SIG-M5 (cell line): ENCODE results near the gene DISC1.
"Not testable (repeated sequence)": the region's sequence is repeated elsewhere in the genome, so short reads cannot be mapped to it uniquely, and the experiment has no call there.

Source experiments
- DNase-seq: peaks from one replicate; lab custom pipeline; 2025; lab: John Stamatoyannopoulos, UW

Gene DISC1

DNA sequence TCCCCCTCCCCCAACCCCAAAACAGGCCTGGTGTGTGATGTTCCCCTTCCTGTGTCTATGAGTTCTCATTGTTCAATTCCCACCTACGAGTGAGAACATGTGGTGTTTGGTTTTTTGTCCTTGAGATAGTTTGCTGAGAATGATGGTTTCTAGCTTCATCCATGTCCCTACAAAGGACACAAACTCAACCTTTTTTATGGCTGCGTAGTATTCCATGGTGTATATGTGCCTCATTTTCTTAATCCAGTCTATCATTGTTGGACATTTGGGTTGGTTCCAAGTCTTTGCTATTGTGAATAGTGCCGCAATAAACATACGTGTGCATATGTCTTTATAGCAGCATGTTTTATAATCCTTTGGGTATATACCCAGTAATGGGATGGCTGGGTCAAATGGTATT lies 102.4 kb downstream of the DISC1 start:
- not testable (repeated sequence) for DNase-seq

- DNase-seq: no peak
Observed at GRCh38 chr1:231729544-231729943, 103.0 kb downstream of the DISC1 start.

GRCh38 chr1:231731268-231731667 lies 104.7 kb downstream of the DISC1 start:
- DNase-seq: no peak

- no peak for DNase-seq
Observed at GRCh38 chr1:231733063-231733462, 106.5 kb downstream of the DISC1 start.

- no peak for DNase-seq
Observed at GRCh38 chr1:231733672-231734071, 107.1 kb downstream of the DISC1 start.

DNA sequence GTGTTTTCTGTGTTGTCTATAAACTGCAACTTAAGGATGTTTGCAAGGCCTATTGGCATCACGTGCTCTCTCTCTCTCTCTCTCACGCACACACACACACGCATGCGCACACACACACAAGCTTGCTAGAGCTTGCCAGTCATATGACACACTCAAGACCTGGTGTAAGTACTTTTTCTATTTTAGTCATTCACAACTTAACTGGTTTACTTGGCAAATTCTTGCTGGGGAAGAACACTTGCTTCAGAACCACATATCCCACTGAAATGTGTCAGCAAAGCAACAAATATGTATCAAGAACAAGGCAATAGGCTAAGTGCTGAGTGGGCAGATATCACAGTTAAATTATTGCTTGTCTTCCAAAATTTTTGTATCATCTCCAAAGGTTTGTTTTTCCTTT lies 107.8 kb downstream of the DISC1 start:
- no peak for DNase-seq

DNA sequence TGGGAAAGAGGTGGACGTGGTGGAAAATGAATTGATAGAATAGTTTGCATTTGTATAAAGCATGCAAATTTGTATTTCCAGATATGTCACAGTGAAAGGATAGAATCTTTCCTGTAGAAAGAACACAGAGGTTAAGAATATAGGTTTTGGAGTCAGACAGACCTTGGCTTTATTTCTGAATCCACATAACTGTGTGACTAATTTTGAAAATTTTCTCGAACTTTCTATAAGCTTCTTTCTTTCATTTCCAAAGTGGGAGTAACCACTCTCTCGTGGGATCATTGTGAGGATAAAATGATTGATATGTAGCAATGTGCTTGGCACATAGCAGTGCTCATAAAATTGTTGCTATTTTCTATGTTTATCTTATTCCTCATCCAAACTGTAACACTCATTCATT lies 108.8 kb downstream of the DISC1 start:
- no peak for DNase-seq

- no peak for DNase-seq
Observed at GRCh38 chr1:231735941-231736340, 109.4 kb downstream of the DISC1 start.

DNA sequence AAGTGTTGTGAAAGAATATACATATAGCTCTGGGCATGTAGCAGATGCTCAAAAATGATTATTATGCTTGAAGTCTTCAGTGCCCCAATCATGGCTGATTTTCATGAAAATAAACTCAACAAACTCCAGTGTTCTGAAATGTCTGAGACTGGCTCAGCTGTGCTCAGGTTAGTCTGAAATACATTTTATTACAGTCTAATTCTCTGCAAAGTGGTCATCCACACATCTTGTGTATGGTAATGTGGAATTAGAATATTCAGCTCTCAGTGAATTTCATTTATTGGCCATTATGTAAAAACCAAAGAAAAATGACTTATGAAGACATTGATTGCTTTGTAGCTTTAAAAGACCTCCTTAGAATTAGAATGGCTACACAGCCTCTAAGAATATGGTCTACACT lies 109.9 kb downstream of the DISC1 start:
- no peak for DNase-seq

DNA sequence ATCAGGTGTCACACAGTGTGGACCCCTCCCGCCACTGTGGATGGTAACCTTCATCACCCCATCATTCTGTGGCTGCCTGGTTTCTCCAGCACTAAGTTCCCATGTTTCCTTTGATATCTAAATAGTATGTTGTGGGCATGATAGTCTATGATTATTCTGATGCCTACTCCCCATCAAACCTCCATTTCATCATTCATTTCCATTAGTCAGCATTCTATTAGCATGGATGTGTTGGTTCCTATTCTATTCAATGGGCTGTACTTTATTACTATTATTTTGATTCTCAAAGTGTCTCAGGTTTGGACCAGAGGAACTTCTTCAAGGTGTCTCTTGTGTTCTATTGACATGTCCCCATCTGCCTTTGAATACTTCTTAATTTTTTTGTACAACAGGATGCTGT lies 112.0 kb downstream of the DISC1 start:
- no peak for DNase-seq

DNA sequence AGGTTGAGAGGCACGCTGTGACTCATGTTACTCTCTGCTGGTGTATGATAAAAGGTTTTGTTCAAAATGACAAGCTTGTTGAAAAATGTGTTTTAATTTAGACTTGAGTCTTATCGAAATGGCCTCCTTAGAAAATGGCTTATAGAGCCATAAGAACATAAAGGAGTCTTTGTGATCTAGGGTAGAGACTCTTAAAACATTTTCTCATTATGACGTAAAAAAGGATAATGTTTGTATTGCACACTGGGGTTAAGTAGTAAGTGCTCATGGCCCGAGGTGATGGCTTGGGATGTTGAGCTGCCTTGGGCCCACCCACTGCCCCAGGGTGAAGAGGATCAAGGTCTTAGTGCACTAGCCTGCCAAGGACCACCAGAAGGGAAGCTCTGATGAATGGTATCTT lies 117.4 kb downstream of the DISC1 start:
- DNase-seq: no peak

GRCh38 chr1:231748760-231749415 lies 122.3 kb downstream of the DISC1 start:
- DNase-seq: no peak

- DNase-seq: no peak
Observed at GRCh38 chr1:231750296-231750695, 123.7 kb downstream of the DISC1 start.

- DNase-seq: peak; percentile 68
Observed at GRCh38 chr1:231750818-231751362, 124.3 kb downstream of the DISC1 start.

- DNase-seq: no peak
Observed at GRCh38 chr1:231751415-231751814, 124.8 kb downstream of the DISC1 start.

GRCh38 chr1:231753313-231753712 lies 126.7 kb downstream of the DISC1 start:
- no peak for DNase-seq

GRCh38 chr1:231757101-231757404 lies 130.5 kb downstream of the DISC1 start:
- DNase-seq: peak; percentile 68

DNA sequence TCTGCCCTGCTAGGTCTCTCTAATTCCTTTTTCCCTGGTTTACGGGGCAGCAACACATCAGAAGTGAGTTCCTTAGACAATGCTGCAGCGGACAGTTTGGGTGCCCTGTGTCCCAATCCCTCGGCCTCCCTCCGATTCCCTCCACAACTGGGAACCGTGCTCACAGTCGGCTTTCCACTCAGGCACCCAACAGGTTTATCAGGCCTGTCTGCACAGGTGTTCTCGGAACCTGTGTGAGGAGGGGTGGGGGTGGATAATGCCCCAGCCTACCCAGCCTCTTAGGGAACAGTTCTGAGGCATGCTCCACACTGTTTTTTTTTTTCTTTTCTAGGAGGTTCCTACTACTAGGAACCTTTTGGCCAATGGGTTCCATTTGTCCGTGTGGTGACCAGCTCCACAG lies 131.2 kb downstream of the DISC1 start:
- no peak for DNase-seq

DNA sequence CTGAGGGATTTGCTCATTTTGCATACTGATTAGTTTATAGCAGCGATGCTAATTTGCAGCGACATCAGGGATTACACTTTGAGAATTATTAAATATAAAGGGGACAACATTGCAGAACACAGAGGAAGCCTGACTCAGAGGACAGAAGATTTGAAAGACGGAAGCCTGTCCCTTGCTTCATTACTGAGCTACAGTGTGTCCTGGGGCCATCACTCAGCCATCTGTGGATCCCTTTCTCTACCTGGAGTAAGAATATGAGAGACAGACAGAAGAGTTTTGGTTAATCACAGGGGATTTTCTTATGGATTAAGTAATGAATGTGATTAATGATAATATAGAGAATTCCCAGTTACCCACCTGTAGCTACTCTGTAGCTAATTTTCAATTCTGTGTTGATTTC lies 134.7 kb downstream of the DISC1 start:
- DNase-seq: no peak

- no peak for DNase-seq
Observed at GRCh38 chr1:231761747-231762541, 135.4 kb downstream of the DISC1 start.

DNA sequence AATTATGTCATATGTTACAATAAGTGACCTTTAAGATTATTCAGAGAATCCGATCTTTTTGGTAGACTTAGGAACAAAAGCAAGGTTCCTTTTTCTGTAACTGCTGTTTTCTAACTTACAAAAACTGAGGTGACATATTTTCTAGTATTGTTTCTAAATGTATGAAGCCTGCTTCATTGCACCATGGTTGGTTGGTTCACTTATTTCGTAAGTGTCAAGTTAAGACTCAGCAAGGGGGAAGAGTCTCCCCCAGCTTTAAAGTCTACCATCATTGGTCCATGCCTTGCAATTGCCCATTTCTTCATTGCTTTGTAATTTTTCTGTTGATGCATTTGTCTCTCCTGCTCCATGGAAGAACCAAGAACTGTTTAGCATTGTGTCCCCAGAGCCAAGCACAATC lies 136.9 kb downstream of the DISC1 start:
- peak; percentile 53 for DNase-seq

GRCh38 chr1:231765825-231766224 lies 139.2 kb downstream of the DISC1 start:
- not testable (repeated sequence) for DNase-seq

GRCh38 chr1:231767471-231767870 lies 140.9 kb downstream of the DISC1 start:
- no peak for DNase-seq

DNA sequence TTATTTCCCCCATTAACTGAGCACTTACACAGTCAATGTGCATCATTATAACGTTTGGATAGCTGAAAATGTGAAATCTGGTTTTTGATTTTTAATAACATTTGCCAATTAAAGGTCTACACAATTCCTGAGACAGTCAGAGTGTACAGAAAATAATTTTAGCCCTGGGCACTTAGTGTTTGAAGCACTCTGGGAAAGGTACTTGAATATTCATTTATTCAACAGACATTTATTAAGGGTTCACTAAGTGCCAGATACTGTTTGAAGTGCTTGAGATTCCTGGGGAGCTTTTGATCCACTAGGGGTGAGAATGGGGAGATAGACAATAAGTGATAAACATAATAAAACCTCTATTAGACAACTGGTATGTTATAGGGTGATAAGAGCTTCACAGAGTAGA lies 141.8 kb downstream of the DISC1 start:
- no peak for DNase-seq
